Measurements from ENCODE around the gene USP40.

The USP40 gene

DNA sequence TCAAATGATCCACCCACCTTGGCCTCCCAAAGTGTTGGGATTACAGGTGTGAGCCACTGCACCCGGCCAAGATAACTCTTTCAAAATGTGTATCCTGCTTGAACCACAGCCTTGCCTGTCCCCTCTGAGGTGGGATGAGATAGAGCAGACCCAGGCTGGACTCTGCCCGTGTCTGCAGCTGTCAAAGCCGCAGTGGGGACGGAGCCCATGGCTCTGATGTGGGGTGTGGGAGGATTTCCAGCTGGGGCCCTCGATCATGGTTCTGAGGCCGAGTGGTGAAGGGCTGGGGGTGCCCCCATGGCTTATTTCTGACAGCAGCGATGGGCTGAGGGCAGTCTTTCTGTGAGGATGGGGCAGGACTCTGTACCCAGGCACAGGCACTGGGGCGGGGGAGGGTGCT, 107.8 kb downstream of the USP40 start:
- DNase-seq (ENCODE audit: low spot score) = no peak

- DNase-seq (ENCODE audit: low spot score) = no peak
Measured at GRCh38 chr2:233458031-233458610, 108.5 kb downstream of the USP40 start.

GRCh38 chr2:233457356-233457755, 109.2 kb downstream of the USP40 start:
- DNase-seq (ENCODE audit: low spot score) = no peak

DNA sequence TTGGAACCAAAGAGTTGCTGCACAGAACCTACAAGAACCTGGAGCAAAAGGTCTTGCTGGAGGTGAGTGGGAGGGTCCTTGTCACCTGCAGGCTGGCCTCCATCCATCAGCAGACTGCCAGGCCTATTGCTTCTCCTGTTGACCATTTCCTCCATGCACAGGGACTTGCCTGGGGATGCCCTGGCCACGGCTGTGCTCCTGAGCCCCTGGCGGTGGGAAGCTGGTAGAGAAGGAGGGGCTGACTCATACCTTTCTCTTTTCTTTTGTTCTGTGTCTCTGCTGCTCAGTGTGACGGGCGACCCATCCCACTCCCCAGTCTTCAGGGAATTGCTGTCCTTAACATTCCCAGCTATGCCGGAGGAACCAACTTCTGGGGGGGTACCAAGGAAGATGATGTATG, 109.6 kb downstream of the USP40 start:
- DNase-seq (ENCODE audit: low spot score) = no peak

DNA sequence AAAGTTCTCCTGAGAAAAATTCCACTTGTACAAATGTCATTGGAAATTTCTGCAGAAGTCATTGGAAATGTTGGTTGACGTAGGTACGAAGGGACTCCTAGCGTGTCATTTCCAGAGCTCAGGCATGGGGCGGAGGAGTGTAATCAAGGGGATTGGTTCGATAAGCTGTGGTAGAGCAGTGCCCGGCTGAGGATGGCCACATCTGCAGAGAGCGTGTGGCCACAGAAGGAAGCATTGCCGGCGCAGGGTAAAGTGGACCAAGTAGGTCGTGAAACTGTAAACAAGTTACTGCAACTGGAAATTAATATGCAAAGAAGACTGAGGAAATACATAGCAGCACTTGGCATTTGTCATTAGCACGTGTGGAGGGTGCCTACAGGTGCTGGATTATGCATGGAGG, 110.5 kb downstream of the USP40 start:
- no peak for DNase-seq (ENCODE audit: low spot score)

GRCh38 chr2:233455491-233455890, 111.1 kb downstream of the USP40 start:
- no peak for DNase-seq (ENCODE audit: low spot score)

GRCh38 chr2:233455006-233455405, 111.6 kb downstream of the USP40 start:
- no peak for DNase-seq (ENCODE audit: low spot score)

GRCh38 chr2:233453916-233454315, 112.7 kb downstream of the USP40 start:
- DNase-seq (ENCODE audit: low spot score) = no peak

GRCh38 chr2:233453111-233453915, 113.3 kb downstream of the USP40 start:
- no peak for DNase-seq (ENCODE audit: low spot score)

- DNase-seq (ENCODE audit: low spot score) = no peak
Measured at GRCh38 chr2:233451950-233452349, 114.6 kb downstream of the USP40 start.

GRCh38 chr2:233450864-233451575, 115.6 kb downstream of the USP40 start:
- no peak for DNase-seq (ENCODE audit: low spot score)

- no peak for DNase-seq (ENCODE audit: low spot score)
Measured at GRCh38 chr2:233449921-233450863, 116.4 kb downstream of the USP40 start.

- no peak for DNase-seq (ENCODE audit: low spot score)
Measured at GRCh38 chr2:233449081-233449901, 117.3 kb downstream of the USP40 start.

- DNase-seq (ENCODE audit: low spot score) = no peak
Measured at GRCh38 chr2:233448575-233448974, 118.0 kb downstream of the USP40 start.

- DNase-seq (ENCODE audit: low spot score) = no peak
Measured at GRCh38 chr2:233448220-233448559, 118.4 kb downstream of the USP40 start.

- no peak for DNase-seq (ENCODE audit: low spot score)
Measured at GRCh38 chr2:233447506-233448219, 118.9 kb downstream of the USP40 start.

DNA sequence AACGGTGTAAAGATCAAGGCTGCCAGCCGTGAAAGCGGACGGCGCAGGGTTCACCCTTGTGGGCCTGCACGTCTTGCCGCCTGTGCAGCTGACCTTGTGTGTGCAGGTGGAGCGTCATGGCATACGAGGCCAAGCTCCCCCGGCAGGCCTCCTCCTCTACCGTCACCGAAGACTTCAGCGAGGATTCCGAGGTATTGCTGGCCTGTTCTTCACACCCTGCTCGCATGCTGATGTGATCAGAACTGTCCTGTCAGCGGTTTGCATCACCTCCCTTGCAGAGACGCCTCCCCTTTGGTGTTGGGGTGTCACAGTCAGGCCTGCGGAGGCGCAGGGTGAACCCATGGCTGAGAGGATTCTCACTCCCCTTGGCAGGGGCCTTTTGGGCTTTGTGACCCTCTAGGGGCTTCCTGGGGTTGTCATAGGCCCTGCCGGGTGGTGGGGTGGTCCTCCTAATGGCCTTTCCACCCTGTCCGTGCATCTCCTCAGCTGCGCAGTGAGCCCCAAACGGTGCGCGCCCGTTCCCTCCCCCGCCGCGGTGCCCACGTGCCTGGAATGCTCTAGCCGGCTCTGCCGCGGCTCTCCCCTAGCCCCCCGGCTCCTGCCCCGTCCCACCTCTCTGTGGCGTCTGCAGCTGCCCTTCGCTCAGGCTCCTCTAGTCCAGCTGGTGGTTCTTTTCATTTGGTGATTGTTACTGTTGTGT, 119.8 kb downstream of the USP40 start:
- DNase-seq (ENCODE audit: low spot score) = no peak

- DNase-seq (ENCODE audit: low spot score) = no peak
Measured at GRCh38 chr2:233446121-233446520, 120.5 kb downstream of the USP40 start.

- no peak for DNase-seq (ENCODE audit: low spot score)
Measured at GRCh38 chr2:233445152-233445830, 121.3 kb downstream of the USP40 start.
